IPS-20b (cell line): ENCODE results near the gene CCL1.
"Not testable (repeated sequence)": the region's sequence is repeated elsewhere in the genome, so short reads cannot be mapped to it uniquely, and the experiment has no call there.

Experiments
- H3K27ac ChIP-seq: one replicate; pipeline ENCODE4 v1.5.1; 2013; ENCODE audit warnings: low read length
- H3K27me3 ChIP-seq: 2 replicates; pipeline ENCODE4 v1.6.1; 2013; ENCODE audit warnings: mild to moderate bottlenecking, low read length, inconsistent platforms; ENCODE audit not compliant: insufficient read depth
- H3K36me3 ChIP-seq: 2 replicates; pipeline ENCODE4 v1.6.1; 2013; ENCODE audit warnings: low read depth, mild to moderate bottlenecking, inconsistent platforms, low read length, moderate library complexity; ENCODE audit not compliant: insufficient read depth
- H3K4me1 ChIP-seq: 2 replicates; pipeline ENCODE4 v1.6.1; 2013; ENCODE audit warnings: mild to moderate bottlenecking, control low read depth, inconsistent platforms, low read length, moderate library complexity; ENCODE audit not compliant: insufficient read depth
- H3K4me3 ChIP-seq: 2 replicates; pipeline ENCODE4 v1.5.1; 2013; ENCODE audit warnings: mild to moderate bottlenecking, low read length, inconsistent platforms
- H3K9ac ChIP-seq: 2 replicates; pipeline ENCODE4 v1.6.1; 2013; ENCODE audit warnings: low read depth, mild to moderate bottlenecking, inconsistent platforms, low read length, moderate library complexity
- H3K9me3 ChIP-seq: 2 replicates; pipeline ENCODE4 v1.6.1; 2013; ENCODE audit warnings: mild to moderate bottlenecking, low read depth, low read length, inconsistent platforms; ENCODE audit not compliant: insufficient read depth

Gene CCL1

GRCh38 chr17:34351096-34351495 lies 11.9 kb downstream of the CCL1 start:
- Histone ChIP-seq H3K36me3 (no peaks in the 10 kb centered on the region), H3K9ac (no peak overlapping the region), H3K4me3 (no peak overlapping the region), H3K9me3 (no peaks in the 10 kb centered on the region), H3K27ac (no peak overlapping the region), H3K27me3 (no peaks in the 10 kb centered on the region; the same call in 1 of the 2 replicates), H3K4me1 (no peaks in the 10 kb centered on the region)

DNA sequence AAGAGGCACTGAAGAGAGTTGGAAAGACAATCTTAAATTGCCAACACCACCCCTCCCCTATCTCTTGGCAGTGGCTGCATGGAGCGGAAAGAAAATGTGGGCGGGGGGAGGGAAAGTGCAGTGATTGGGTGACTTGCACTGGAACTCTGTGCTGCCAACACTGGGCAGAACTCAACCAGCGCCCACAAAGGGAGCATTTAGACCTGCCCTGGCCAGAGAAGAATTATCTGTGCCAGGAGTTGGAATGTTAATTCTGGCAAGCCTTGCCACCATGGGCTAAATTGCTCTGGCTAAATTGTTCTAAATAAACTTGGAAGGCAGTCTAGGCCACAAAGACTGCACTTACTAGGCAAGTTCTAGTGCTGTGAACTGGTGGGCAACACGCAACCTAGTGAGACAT lies 13.3 kb downstream of the CCL1 start:
- no peaks in the 10 kb centered on the region for H3K4me1 ChIP-seq
- no peaks in the 10 kb centered on the region for H3K9me3 ChIP-seq
- H3K4me3 ChIP-seq = no peak overlapping the region
- no peak overlapping the region for H3K27ac ChIP-seq
- no peaks in the 10 kb centered on the region for H3K36me3 ChIP-seq
- no peaks in the 10 kb centered on the region; the same call in 1 of the 2 replicates for H3K27me3 ChIP-seq
- H3K9ac ChIP-seq = no peak overlapping the region

- Histone ChIP-seq H3K4me3 (no peak overlapping the region), H3K27ac (no peak overlapping the region), H3K27me3 (no peaks in the 10 kb centered on the region; the same call in 1 of the 2 replicates), H3K9ac (no peak overlapping the region), H3K9me3 (no peaks in the 10 kb centered on the region), H3K36me3 (no peaks in the 10 kb centered on the region), H3K4me1 (no peaks in the 10 kb centered on the region)
Measured at GRCh38 chr17:34347063-34347462, 16.0 kb downstream of the CCL1 start.

GRCh38 chr17:34341916-34342315 lies 21.1 kb downstream of the CCL1 start:
- Histone ChIP-seq H3K36me3 (no peaks in the 10 kb centered on the region), H3K9me3 (no peaks in the 10 kb centered on the region), H3K9ac (no peak overlapping the region), H3K27ac (no peak overlapping the region), H3K4me1 (no peaks in the 10 kb centered on the region), H3K27me3 (no peaks in the 10 kb centered on the region), H3K4me3 (no peak overlapping the region)

DNA sequence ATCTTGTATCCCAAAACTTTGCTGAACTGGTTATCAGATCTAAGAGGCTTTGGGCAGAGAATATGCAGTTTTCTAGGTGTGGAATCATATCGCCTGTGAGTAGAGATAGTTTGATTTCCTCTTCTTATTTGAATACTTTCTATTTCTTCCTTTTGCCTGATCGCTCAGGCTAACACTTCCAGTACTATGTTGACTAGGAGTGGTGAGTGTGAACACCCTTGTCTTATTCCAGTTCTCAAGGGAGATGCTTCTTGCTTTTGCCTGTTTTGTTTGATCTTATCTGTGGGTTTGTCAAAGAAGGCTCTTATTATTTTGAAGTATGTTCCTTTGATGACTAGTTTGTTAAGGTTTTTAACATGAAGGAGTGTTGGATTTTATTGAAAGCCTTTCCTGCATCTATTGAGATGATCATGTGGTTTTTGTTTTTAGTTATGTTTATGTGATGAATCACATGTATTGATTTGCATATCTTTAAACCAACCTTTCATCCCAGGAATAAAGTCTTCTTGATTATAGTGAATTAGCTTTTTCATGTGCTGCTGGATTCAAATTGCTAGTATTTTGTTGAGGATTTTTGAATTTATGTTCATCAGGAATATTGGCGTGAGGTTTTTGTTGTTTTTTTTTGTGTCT lies 23.8 kb downstream of the CCL1 start:
- Histone ChIP-seq H3K4me3 (no peak overlapping the region), H3K27me3 (no peaks in the 10 kb centered on the region), H3K27ac (no peak overlapping the region), H3K9ac (no peak overlapping the region), H3K4me1 (no peaks in the 10 kb centered on the region), H3K36me3 (no peaks in the 10 kb centered on the region), H3K9me3 (no peaks in the 10 kb centered on the region)

DNA sequence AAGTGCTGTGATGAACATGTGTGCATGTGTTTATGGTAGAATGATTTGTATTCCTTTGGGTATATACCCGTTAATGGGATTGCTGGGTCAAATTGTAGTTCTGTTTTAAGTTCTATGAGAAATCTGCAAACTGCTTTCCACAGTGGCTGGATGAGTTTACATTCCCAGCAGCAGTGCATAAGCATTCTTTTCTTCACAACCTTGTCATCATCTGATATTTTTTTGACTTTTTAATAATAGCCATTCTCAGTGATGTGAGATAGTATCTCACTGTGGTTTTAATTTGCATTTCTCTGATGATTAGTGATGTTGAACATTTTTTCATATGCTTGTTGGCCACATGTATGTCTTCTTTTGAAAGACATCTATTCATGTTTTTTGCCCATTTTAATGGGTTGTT lies 25.3 kb downstream of the CCL1 start:
- Histone ChIP-seq H3K27ac (no peak overlapping the region), H3K4me3 (no peak overlapping the region), H3K36me3 (no peaks in the 10 kb centered on the region), H3K9ac (no peak overlapping the region), H3K27me3 (no peaks in the 10 kb centered on the region), H3K9me3 (no peaks in the 10 kb centered on the region), H3K4me1 (no peaks in the 10 kb centered on the region)

- H3K36me3 ChIP-seq, H3K27me3 ChIP-seq, H3K9ac ChIP-seq, H3K4me1 ChIP-seq, H3K9me3 ChIP-seq, H3K27ac ChIP-seq, H3K4me3 ChIP-seq: not testable (repeated sequence)
Measured at GRCh38 chr17:34327580-34327979, 35.5 kb downstream of the CCL1 start.

DNA sequence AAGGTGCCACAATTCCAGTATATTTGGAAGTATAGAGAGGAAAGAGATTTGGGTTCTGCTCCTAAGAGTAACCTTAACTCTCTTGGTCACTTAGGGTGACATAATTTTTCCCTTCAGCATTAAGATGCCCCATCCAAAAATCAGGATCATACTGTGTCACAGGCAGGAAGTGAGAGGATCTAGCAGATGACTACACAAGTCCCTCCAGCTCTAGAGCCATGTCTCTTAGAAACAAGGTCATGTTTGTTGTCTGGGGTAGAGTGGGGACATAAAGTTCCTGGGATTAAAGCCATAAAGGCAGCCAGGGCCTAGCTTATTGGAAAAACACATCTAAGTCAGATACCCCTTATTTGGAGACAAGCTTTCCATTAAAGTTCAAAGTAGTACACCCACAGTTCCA lies 41.1 kb downstream of the CCL1 start:
- no peaks in the 10 kb centered on the region for H3K4me1 ChIP-seq
- no peak overlapping the region for H3K27ac ChIP-seq
- no peak overlapping the region for H3K4me3 ChIP-seq
- H3K27me3 ChIP-seq = no peaks in the 10 kb centered on the region
- H3K36me3 ChIP-seq = no peaks in the 10 kb centered on the region
- no peaks in the 10 kb centered on the region for H3K9me3 ChIP-seq
- H3K9ac ChIP-seq = no peak overlapping the region

DNA sequence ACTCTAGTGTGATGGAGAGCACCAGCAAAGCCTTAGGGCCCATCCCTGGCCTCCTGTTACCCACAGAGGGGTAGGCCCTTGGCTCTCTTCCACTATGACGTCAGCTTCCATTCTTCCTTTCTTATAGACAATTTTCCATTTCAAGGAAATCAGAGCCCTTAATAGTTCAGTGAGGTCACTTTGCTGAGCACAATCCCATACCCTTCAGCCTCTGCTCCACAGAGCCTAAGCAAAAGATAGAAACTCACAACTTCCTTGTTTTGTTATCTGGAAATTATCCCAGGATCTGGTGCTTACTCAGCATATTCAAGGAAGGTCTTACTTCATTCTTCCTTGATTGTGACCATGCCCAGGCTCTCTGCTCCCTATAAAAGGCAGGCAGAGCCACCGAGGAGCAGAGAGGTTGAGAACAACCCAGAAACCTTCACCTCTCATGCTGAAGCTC lies 44.0 kb downstream of the CCL1 start, which contains the start of gene CCL8:
Gene CCL8, plus strand, starts transcription at position 397 of the 445 bp plus-strand sequence. CDS start 67 bp downstream, outside the sequence.
- no peak within 1 kb of the TSS for H3K4me3 ChIP-seq
- H3K4me1 ChIP-seq = no peaks in the 10 kb centered on the region
- no peaks in the 10 kb centered on the region for H3K9me3 ChIP-seq
- no peaks in the 10 kb centered on the region for H3K36me3 ChIP-seq
- no peak within 1 kb of the TSS for H3K27ac ChIP-seq
- H3K9ac ChIP-seq = no peak within 1 kb of the TSS
- no peaks in the 10 kb centered on the region for H3K27me3 ChIP-seq

GRCh38 chr17:34318474-34318873 lies 44.6 kb downstream of the CCL1 start:
- no peaks in the 10 kb centered on the region for H3K4me1 ChIP-seq
- H3K9me3 ChIP-seq = no peaks in the 10 kb centered on the region
- no peak overlapping the region for H3K27ac ChIP-seq
- H3K9ac ChIP-seq = no peak overlapping the region
- no peaks in the 10 kb centered on the region for H3K36me3 ChIP-seq
- H3K27me3 ChIP-seq = no peaks in the 10 kb centered on the region
- H3K4me3 ChIP-seq = no peak overlapping the region

GRCh38 chr17:34314279-34314678 lies 48.8 kb downstream of the CCL1 start:
- H3K4me3 ChIP-seq = no peak overlapping the region
- H3K27ac ChIP-seq = no peak overlapping the region
- H3K27me3 ChIP-seq = no peaks in the 10 kb centered on the region
- no peaks in the 10 kb centered on the region for H3K4me1 ChIP-seq
- no peaks in the 10 kb centered on the region for H3K9me3 ChIP-seq
- H3K9ac ChIP-seq = no peak overlapping the region
- no peaks in the 10 kb centered on the region for H3K36me3 ChIP-seq

GRCh38 chr17:34313164-34313563 lies 49.9 kb downstream of the CCL1 start:
- Histone ChIP-seq H3K4me1 (no peaks in the 10 kb centered on the region), H3K27me3 (no peaks in the 10 kb centered on the region), H3K27ac (no peak overlapping the region), H3K36me3 (no peaks in the 10 kb centered on the region), H3K9ac (no peak overlapping the region), H3K4me3 (no peak overlapping the region), H3K9me3 (no peaks in the 10 kb centered on the region)
